ENCODE data around the gene MAST4.

Gene MAST4

DNA sequence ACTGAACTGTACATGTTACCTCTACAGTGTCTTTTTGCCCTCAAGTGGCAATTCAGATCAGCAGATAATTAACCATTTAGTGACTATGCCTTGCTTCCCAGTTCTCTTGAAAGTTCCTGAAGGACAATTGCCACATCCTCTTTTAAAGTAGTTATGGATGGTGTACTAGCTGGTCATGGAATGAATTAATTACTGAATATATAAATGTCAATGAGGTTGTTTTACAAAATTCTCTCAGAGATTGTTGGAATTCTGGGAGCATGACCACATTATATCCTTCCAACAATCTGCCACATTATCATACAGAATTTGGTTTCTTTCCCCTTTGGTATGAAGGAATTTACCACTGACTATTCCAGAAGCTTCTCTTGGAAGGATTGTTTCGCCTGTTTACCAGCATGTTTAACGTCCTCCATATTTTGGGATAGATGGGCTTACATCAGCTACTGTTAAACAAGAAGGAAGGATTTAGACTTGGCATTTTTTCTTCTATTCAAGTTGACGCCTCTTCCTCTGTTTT lies 424.0 kb downstream of the MAST4 start:
- DNase-seq (ENCODE audit: low spot score): no peak

- no peak for DNase-seq (ENCODE audit: low spot score)
These were observed 424.8 kb downstream of the MAST4 start for GRCh38 chr5:67021031-67021430.

GRCh38 chr5:67021521-67021920 lies 425.3 kb downstream of the MAST4 start:
- DNase-seq (ENCODE audit: low spot score): no peak

DNA sequence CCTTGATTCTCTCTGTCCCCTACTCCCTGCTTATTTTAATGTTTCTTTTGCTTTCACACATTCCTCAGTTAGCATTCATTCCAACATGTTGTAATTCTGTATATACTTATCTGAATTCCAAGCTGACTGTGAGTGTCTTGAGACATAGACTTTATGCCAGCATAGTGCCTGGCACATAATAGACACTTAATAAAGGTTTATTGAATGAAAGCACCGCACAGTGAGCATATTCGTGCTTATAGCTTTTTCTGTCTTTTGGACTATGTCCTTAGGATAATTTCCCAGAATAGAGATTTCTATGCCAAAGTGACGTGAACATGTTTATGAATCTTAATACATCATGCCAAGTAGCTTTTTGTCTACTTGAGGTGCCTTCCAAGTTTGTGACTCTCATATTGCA lies 425.8 kb downstream of the MAST4 start:
- DNase-seq (ENCODE audit: low spot score): no peak

DNA sequence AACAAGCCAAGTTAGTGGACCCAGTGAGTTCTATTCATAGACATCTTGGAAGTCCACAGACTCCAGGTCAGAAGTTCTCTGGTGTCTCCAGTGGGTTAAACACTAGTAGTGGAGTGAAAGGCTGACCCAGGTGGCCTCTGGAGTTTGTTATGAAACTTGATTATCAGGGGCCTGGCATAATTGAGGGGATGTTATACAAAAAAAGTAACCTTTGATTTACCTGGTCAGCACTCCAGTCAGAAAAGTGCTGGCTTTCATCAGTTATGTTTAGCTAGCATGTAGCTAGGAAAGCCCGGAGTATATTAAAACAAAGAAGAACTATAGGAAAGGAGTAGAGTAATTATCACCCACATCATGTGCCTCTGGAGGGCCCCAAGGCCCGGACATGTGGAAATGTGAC lies 429.3 kb downstream of the MAST4 start:
- no peak for DNase-seq (ENCODE audit: low spot score)

DNA sequence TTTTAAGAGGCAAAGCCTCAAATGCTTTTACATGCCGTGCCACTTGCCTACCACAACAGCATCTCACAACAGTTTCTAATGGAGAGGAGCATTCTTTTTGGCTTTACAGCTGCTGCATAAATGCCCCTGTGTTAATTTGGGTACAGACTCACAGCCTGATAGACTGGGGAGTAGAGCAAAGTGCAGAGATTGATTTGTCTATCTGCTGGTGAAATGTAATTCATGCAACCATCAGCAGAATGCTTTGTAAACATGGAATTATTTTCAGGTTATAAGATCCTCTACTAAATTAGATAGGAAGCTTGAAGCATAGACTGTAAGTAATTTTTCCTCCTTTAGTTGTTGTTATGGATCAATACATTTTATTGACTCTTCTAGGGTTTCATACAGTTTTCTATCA lies 430.1 kb downstream of the MAST4 start:
- no peak for DNase-seq (ENCODE audit: low spot score)

DNA sequence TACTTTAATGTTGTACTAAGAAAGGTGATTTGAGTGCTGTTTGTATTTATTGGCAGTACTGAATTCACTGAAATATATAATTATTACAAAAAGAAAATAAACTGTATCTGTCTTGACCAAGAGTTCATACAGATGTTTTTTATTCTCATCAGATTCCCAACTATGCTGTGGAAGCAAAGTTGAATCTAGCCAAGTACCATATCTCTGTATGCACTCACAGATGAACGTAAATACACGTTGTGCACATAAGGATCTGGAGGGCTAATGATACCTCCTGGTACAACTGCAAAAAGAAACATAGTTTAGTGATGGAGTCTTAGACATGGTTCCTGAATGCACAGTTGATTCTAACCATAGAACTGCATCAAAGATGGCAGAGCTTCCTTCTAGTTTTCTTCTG lies 431.0 kb downstream of the MAST4 start:
- DNase-seq (ENCODE audit: low spot score): no peak

DNA sequence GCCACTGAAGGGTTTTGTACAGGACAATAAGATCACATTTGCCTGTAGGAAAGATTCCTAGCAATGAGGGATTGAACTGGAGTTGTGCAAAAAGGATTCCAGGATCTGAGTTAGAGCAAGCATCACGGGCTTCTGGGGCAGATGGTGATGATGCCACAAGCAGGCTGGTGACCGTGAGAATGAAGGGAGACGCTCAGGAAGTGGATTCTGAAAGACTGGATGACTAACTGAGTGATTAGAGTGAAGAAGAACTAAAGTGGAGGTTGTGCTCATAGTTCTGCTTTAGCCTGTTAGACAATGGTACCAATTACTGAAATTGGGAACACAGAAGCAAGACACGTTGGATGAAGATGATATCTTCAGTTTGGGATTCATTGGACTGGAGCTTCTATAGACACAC lies 432.2 kb downstream of the MAST4 start:
- no peak for DNase-seq (ENCODE audit: low spot score)

DNA sequence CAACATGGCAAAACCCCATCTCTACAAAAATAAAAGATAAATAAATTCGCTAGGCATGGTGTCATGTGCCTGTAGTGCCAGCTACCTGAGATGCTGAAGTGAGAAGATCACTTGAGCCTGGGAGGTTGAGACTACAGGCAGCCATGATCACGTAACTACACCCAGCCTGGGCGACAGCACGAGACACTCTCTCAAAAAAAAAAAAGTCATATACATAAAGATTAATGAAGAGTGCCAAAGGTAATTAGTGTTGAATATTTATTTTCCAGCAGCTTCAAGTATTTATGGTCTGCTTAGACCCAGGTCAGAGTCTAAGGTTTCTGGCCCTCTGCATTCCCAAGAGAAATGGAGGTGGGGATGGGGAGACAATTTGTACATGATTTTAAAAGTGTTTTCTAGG lies 432.7 kb downstream of the MAST4 start:
- no peak for DNase-seq (ENCODE audit: low spot score)

DNA sequence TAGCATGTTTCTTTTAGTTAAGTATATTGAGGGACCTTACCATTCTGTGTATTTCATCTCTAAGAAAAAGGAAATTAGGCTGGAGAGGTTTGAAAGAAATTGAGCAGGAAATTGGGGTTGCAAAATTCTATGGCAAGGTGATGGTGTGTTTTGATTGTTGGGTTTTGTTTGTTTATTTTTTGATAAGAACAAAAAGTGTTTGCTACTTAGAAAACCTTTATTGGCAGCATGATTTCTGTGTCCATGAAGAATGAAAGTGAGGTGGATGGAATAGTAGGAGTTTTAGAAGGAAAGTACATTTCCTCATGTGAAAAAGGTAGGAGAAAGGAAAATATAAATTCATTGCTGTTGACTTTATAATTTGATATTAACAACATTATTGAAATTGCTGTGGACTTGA lies 433.3 kb downstream of the MAST4 start:
- DNase-seq (ENCODE audit: low spot score): no peak

DNA sequence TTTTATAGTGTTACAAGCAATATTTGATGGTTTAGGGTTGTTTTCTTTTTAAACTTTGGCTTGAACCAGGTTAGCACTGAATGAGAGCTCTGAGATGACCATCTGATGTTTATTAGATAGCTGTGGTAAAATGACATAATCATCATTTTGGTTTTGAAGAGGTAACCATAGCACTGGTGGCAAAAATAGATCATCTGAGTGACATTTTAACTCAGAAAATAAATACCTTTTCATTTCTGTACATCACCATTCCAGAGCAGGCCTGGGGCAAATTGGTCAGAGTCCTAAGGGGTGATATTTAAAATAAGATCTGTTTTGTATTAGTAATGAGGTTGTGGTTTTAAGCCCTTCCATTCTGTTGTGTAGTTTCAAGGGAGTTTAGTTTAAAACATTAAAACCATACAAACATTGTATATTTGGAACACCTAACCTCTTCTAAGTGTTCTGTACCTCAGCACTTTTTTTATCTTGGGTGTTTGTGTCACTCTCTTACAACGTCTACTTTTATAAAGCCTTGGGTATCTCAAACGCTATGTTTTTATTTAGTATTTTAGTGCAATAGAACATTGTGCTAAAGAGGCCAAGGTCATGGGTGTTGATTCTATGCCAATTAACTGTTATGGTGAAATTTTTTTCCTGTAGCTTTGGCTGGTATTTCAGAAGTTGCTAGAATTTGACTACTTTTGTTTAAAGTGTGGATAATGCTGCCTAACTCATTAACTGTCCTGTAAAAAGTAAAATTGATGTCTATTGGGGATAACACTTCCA lies 434.3 kb downstream of the MAST4 start:
- DNase-seq (ENCODE audit: low spot score): no peak

DNA sequence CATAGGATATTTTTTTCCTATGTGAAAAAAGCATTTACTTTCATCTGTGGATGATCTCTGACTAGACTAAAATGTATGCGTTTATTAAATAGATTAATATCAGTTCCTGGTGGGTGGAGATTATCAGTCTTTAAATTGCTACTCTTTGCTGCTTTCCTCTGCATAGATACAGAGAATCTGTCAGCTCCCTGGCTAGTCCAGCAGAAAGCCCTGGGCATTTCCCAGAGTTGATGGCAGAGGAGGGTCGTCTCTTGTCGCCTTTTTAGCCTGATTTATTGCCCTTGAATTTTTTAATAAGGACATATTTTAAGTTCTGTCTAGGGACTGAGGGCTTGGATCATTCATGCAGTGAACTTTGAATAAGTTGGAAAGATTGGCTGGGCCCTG lies 434.9 kb downstream of the MAST4 start:
- DNase-seq (ENCODE audit: low spot score): no peak

DNA sequence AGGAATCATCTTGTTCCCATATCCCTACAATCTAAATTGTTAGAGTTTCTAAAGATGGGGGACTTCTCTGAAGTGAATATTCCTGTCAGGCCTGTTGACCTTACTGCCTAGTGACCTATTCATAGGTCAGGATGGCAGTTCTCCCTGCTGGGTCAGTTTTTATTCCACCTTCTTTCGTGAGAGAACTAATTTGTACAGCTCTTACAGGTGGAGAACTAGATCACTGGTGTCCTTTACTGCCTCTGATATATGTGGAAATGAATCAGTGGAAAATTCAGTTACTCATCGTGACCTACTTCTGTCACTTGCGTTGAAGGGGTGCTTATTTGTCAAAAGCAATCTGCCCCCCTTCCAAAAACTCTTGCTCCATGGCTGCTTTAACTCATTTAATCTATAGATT lies 435.5 kb downstream of the MAST4 start:
- DNase-seq (ENCODE audit: low spot score): no peak

DNA sequence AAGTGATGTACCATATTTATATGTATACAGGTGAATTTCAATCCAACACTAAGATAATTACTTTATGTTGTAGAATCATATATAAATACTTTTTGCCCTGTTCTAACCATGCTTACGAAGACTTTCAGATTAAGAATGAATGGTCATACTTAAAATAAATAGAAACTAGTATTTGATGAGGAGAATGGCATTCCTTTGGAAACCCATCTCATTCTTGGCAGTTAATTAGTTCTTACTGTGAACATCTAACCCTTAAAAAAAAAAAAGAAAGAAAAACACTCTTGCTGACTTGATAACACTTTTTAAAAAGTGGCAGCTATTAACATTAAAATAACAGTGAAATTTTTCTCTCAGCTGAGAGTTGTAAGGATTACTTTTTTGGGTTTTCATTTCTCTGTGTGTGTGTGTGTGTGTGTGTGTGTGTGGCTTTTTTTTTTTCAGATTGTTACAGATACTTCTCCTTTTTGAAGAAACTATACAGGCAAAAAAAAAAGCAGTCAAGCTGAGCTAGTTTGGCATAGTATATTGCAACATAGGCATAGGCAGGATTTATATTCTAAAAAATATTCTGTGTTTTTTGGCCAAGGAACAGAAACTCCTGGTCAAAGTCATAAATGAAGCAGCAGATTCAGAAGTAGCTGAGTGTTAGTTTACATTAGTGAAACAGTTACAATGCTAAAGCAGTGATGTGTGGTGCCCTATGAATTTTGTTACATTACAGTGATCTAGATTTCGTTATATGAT lies 436.9 kb downstream of the MAST4 start:
- no peak for DNase-seq (ENCODE audit: low spot score)

DNA sequence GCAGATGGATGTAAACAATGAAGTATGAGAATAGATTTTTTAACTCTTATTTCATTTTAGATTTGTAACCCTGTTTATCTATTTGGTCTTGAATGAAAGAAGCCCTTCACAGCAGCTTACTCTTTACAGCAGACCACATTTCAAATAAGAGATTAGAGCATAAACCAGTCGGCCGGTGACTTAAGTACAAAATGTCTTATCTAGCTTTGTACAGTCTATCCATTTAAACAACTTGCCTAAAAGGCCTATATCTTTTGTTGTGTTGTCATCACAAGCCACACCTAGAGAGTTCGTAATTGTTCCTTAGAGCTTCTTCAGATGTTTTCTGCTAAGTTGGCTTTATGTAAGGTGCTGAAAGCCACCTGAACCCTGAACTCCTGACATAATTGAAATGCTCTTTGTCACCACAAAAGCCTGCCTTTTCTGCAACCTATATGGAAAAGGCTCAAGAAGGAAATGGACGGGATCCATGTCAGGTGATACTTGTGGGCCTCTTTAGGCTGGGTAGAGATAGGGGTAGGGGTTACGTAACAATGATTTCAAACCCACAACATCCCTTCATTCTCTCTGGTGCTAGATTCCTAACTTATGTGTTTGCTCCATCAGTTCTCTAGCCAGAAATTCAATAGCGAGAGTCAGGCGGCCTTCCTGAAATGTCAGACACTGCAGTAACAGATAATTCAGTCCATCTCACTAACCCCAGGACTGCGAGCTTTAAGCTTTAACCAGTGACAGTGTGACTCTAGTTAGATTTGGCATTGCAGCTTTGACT lies 437.9 kb downstream of the MAST4 start:
- no peak for DNase-seq (ENCODE audit: low spot score)

DNA sequence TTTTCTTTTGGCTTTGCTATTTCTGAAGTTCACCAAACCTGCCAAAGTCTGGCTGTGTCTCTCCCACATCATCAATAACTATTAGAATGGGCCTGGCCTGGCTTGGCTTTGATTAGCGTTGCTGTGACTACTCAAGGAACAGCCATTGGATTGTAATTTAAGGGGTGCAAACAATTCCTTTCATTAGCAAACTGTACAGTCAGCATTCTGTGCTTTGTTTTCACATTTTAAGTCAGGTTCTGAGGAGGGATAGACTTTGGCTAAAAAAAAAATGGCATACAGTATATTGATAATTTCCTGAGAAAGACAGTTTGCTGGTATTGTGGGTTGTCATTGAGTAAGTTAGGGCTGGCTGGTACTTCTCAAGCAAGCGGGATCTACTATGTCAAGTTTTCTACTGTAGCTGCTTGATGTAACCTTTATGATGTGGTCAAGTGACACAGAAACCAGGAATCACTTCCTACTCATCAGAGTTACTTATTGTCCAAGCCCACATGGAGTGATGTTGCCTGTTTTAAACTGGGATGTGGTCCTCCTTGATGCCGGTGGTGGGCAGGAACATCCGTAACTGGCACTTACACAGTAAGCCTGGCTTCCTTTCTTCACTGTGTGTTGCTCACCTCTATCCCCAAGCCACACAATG lies 439.0 kb downstream of the MAST4 start:
- no peak for DNase-seq (ENCODE audit: low spot score)

DNA sequence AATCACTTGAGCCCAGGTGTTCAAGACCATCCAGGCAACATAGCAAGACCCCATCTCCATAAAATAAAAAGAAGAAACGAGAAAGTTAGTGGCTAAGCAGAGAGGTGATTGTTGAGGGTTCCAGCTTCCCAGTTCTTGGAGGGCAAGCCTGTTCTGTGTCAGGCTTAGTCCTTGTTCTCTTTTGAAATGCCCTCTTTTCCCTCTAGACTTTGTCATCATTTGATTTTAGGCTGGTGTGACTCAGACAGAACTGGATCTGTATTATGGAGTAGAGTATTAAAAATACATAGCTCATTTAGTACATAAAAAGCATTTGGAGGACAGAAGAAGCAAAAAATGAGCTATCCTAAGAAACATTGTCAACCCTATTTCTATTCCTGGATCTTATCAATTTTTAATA lies 441.0 kb downstream of the MAST4 start:
- DNase-seq (ENCODE audit: low spot score): no peak

DNA sequence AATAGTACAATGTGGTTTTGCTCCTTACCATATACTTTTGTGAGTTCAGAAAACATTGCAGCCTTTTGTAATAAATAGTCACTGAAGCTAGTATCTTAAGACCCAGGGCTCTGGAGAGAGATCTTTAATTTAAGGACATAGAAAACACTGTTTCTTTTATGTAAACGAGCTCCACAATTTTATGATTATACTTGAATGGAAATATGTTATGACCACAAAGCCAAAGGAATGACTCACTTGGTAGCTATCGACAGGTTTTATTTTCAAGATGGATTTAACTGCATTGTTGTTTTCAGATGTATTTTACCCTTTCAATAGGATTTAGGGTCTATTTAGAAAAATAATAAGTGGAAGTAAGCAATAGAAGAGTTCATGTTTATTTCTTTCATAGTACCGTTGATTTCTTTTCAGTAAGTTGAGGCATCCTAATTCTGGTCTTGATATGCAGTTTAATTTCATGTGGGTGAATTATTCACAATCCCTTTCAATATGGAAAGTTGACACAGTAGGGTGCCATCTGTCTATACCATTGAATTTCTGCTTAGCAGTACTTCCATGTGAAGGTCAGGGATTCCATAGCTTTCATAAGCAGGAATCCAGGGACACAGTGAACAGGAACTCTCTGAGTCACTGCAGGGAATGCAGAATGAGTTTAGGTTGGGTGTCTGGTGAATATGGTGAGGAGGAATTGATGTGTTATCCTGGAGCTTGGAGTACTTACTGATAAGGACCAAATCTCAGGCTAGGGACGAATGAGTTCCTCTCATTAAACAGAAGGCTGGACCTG lies 442.8 kb downstream of the MAST4 start:
- no peak for DNase-seq (ENCODE audit: low spot score)

DNA sequence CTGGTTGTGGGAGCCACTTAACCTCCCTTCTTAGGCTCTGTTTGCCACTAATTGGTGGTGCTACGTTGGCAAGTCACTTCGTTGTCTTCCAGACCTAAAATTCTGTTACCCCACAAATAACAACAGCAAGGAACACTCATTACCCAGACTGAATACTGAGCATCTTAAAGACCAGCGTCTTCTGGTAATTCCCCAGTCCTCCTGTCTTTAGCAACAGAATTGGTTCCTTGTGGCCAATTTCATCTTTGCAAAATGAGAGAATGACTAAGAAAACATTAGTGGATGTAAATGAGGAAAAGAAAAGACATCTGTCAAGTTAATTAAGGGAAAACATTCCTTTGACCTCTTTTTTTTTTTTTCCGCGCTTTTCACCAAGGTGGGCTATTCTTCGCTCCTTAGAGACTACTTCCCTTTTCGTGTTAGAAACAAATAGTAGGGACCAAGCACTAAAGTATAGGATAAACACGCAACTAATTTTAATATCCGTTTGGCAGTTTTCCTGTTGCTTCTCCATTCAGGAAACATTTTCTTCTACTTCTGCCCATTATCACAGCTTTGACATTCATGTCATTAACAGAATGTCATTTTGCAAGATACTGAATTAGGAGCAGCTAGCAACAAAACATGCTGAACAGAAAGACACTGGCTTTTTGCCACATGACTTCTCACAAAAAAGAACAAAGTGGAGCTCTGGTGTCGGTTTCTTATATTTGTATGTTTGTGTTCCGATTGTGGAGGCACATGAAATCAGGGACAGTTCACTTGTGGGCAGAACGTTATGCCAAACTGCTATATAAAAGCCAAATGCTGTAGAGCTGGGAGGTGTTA lies 446.2 kb downstream of the MAST4 start:
- DNase-seq (ENCODE audit: low spot score): no peak

DNA sequence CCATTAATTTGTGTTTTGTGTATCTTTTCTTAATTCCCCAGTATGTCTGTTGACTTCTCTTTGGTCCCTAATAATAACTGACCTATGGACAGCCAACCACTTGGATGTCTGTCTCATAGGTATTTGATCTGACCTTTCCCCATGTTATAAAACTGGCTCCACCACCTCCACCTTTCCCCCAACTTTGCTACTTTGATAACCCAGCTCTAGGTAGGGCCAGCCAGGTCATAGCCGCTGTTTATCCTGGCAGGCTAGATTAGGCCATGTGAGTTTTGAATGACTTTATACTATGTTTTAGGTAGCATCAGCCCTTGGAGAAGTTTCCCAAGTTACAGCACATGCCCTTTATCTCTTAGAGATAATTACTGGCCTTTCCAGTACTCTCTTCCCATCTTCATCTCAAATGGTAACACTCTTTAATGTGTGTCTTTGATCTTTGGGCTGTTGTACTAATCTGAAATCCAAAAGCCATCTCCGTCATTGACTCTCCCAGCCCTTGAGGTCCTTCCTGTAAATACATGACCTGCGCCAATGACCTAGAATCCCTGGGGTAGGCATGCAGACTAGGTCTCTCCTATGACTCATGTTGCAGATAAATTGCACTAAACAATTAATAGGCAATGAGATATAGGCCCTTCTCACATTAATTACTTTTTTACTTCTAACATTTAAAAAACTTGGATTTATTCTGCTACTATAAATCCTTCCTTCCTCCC lies 447.8 kb downstream of the MAST4 start:
- no peak for DNase-seq (ENCODE audit: low spot score)

All from ecto neural progenitor cell (in vitro differentiated cells).